ENCODE data around the gene VPS13C. TPM values are rescaled to one million over a fixed set of nuclear protein-coding genes. Genes with fewer than 3 reads are reported as not detected.
"Not testable (repeated sequence)": the region's sequence is repeated elsewhere in the genome, so short reads cannot be mapped to it uniquely, and the experiment has no call there.

Gene VPS13C
- total RNA-seq, 1 experiment from 2014 or later: 20.9 TPM

- TF ChIP-seq TP53 (CRISPR knock-in tag; IDR thresholded peaks at IDR 0.05): no peak
- TF ChIP-seq CREM (CRISPR knock-in tag; IDR thresholded peaks at IDR 0.05): no peak
- no peak for TF ChIP-seq NR1H2 (CRISPR knock-in tag; IDR thresholded peaks at IDR 0.05)
These were observed 38.2 kb downstream of the VPS13C start (continued) for GRCh38 chr15:62021991-62022600.

- no peak overlapping the region for H3K27ac Mint-ChIP-seq
- no peaks in the 10 kb centered on the region for H3K4me1 Mint-ChIP-seq
- H3K36me3 Mint-ChIP-seq: peaks cover 27% of the 10 kb centered on the region
- H3K4me3 Mint-ChIP-seq: no peak overlapping the region
- ChIA-PET POLR2A (interaction anchor here (0.6 kb wide), 1 partner anchor 12 kb away, joined by 3 read pairs; no protein-coding TSS in a partner anchor), CTCF (no interaction called here)
- ATAC-seq (no peak), DNase-seq (ENCODE audit: low spot score) (no peak)
- H3K27me3 Mint-ChIP-seq (ENCODE audit: low read depth): no peaks in the 10 kb centered on the region
- peaks cover 22% of the 10 kb centered on the region for H3K9me3 Mint-ChIP-seq
- no peak for TF ChIP-seq STAT6 (CRISPR knock-in tag; conservative IDR thresholded peaks at IDR 0.05; ENCODE audit: low read depth)
- TF ChIP-seq HMGXB4 (CRISPR knock-in tag; IDR thresholded peaks at IDR 0.05): no peak
- no peak for TF ChIP-seq ZNF138 (CRISPR knock-in tag; conservative IDR thresholded peaks at IDR 0.05)
- no peak for TF ChIP-seq PRDM15 (CRISPR knock-in tag; IDR thresholded peaks at IDR 0.05)
- no peak for TF ChIP-seq ESRRA (CRISPR knock-in tag; IDR thresholded peaks at IDR 0.05; ENCODE audit: borderline replicate concordance)
These were observed 39.6 kb downstream of the VPS13C start for GRCh38 chr15:62020576-62021160.

GRCh38 chr15:62005354-62005753 is 54.9 kb downstream of the VPS13C start:
- H3K27me3 Mint-ChIP-seq (ENCODE audit: low read depth); ATAC-seq; POLR2A ChIA-PET; DNase-seq (ENCODE audit: low spot score); CTCF ChIA-PET; H3K27ac Mint-ChIP-seq; H3K9me3 Mint-ChIP-seq; H3K4me1 Mint-ChIP-seq; H3K4me3 Mint-ChIP-seq: not testable (repeated sequence)
- peaks cover 26% of the 10 kb centered on the region for H3K36me3 Mint-ChIP-seq

- H3K27me3 Mint-ChIP-seq (ENCODE audit: low read depth): no peaks in the 10 kb centered on the region
- POLR2A ChIA-PET: interaction anchor here (0.6 kb wide), 1 partner anchor 45 kb away, joined by 3 read pairs; no protein-coding TSS in a partner anchor
- peaks cover 6% of the 10 kb centered on the region for H3K36me3 Mint-ChIP-seq
- ATAC-seq: no peak
- H3K9me3 Mint-ChIP-seq: no peaks in the 10 kb centered on the region
- H3K27ac Mint-ChIP-seq: no peak overlapping the region
- CTCF ChIA-PET: no interaction called here
- no peak overlapping the region for H3K4me3 Mint-ChIP-seq
- DNase-seq (ENCODE audit: low spot score): no peak
- H3K4me1 Mint-ChIP-seq: no peaks in the 10 kb centered on the region
- TF ChIP-seq TP53 (CRISPR knock-in tag; IDR thresholded peaks at IDR 0.05): no peak
- TF ChIP-seq NR1H2 (CRISPR knock-in tag; IDR thresholded peaks at IDR 0.05): no peak
- TF ChIP-seq E2F4 (CRISPR knock-in tag; IDR thresholded peaks at IDR 0.05; ENCODE audit: borderline replicate concordance, low read depth): no peak
- TF ChIP-seq PRDM15 (CRISPR knock-in tag; IDR thresholded peaks at IDR 0.05): no peak
- TF ChIP-seq NR3C1 (CRISPR knock-in tag; conservative IDR thresholded peaks at IDR 0.05; ENCODE audit: low read depth): no peak
- no peak for TF ChIP-seq FOXP4 (CRISPR knock-in tag; IDR thresholded peaks at IDR 0.05)
These were observed 62.5 kb downstream of the VPS13C start for GRCh38 chr15:61997786-61998185.

Data from WTC11 (cell line).